GM13976 (cell line): ENCODE measurements around the gene ZMYM4.

Experiments
- DNase-seq: peaks from one replicate; pipeline ENCODE4 v3.0.0; 2012; ENCODE audit warnings: low spot score
- CTCF ChIP-seq: IDR thresholded peaks from 2 replicates; pipeline ENCODE4 v1.5.1; 2012; ENCODE audit warnings: borderline replicate concordance, mild to moderate bottlenecking; ENCODE audit not compliant: insufficient read depth; ENCODE audit errors: extremely low read depth, missing control alignments, control extremely low read depth
- in situ Hi-C: fragments of 300-500 bp; cut with MboI; formaldehyde crosslinking; loops from one replicate; pipeline ENCODE4 v1.12.0; 2022; ENCODE audit warnings: low sequenced_read_pairs, mixed read lengths, inconsistent platforms; ENCODE audit not compliant: unreplicated experiment

Gene ZMYM4

GRCh38 chr1:35261412-35262120 lies 6.9 kb upstream of the ZMYM4 start:
- in situ Hi-C loops = no loop called here
- DNase-seq = no peak
- no peak for TF ChIP-seq CTCF

- TF ChIP-seq CTCF = no peak
- in situ Hi-C loops = no loop called here
- no peak for DNase-seq
These were observed 4.5 kb upstream of the ZMYM4 start for GRCh38 chr1:35264035-35264434.

- DNase-seq = no peak
- TF ChIP-seq CTCF = no peak
- in situ Hi-C loops = no loop called here
These were observed 3.6 kb upstream of the ZMYM4 start for GRCh38 chr1:35264871-35265270.

GRCh38 chr1:35266306-35266705 lies 2.2 kb upstream of the ZMYM4 start:
- in situ Hi-C loops = no loop called here
- DNase-seq = no peak
- TF ChIP-seq CTCF = no peak

- no peak for TF ChIP-seq CTCF
- DNase-seq = peak; percentile 36
- in situ Hi-C loops = no loop called here
These were observed 886 bp downstream of the ZMYM4 start for GRCh38 chr1:35269201-35269988.

- no peak for DNase-seq
- no peak for TF ChIP-seq CTCF
- in situ Hi-C loops = no loop called here
These were observed 1.4 kb downstream of the ZMYM4 start for GRCh38 chr1:35269989-35270289.
